AG10803 (cell line): Measurements from ENCODE around the gene GPATCH4.
"Not testable (repeated sequence)": the region's sequence is repeated elsewhere in the genome, so short reads cannot be mapped to it uniquely, and the experiment has no call there.

Experiments used
- DNase-seq: peaks from one replicate; pipeline ENCODE4 v3.0.0; 2010; ENCODE audit warnings: low read depth
- H3K4me3 ChIP-seq: 2 replicates; pipeline ENCODE4 v1.5.1; 2011; ENCODE audit warnings: mild to moderate bottlenecking, low read length, control low read depth
- TF ChIP-seq, protein P1 (sequence below): conservative IDR thresholded peaks from 2 replicates; pipeline ENCODE4 v1.5.1; 2011; ENCODE audit warnings: mild to moderate bottlenecking, low read length, control low read depth, inconsistent platforms

The GPATCH4 gene

DNA sequence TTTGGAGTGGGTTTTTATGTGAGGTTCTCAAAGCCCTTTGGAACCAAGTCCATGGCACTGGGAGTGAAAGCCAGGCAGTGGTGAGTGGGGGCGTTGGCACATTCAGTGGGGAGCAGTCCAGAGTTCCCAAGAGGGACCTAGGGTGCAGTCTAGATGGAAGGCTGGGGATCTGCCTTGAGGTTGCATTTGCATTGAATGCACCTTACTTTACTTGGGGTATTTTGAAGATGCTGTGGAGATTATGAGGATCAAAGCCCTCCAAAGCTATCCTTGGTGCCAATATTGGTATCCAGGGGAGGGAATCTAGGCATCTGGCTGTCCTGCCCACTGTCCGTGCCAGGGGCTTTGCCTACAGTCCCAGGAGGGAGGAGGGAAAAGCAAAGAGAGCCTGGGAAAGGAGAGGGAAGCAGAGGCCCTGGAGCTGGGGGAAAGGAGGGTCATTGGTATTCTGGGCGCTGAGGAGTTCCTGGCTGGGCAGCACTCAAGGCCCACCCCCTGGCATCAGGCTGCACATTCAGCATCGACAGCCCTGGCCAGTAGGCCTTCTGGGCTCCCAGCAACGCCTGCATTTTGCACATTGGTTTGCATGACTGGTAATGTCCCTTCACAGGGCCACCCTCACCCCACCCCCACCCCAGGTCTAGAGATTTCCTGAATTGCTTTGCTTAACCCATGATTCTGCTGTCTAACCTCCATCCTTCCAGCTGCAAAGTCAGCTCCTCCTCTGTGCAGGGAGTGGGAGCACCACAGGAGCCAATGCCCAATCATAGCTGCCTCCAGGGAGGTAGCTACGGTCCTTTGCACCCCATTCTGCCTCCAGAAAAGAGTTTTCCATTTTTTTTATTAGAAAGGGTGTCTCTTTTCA, 39.8 kb upstream of the GPATCH4 start:
- DNase-seq: no peak
- TF ChIP-seq, protein P1, sequence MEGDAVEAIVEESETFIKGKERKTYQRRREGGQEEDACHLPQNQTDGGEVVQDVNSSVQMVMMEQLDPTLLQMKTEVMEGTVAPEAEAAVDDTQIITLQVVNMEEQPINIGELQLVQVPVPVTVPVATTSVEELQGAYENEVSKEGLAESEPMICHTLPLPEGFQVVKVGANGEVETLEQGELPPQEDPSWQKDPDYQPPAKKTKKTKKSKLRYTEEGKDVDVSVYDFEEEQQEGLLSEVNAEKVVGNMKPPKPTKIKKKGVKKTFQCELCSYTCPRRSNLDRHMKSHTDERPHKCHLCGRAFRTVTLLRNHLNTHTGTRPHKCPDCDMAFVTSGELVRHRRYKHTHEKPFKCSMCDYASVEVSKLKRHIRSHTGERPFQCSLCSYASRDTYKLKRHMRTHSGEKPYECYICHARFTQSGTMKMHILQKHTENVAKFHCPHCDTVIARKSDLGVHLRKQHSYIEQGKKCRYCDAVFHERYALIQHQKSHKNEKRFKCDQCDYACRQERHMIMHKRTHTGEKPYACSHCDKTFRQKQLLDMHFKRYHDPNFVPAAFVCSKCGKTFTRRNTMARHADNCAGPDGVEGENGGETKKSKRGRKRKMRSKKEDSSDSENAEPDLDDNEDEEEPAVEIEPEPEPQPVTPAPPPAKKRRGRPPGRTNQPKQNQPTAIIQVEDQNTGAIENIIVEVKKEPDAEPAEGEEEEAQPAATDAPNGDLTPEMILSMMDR: no peak
- H3K4me3 ChIP-seq: no peak overlapping the region

DNA sequence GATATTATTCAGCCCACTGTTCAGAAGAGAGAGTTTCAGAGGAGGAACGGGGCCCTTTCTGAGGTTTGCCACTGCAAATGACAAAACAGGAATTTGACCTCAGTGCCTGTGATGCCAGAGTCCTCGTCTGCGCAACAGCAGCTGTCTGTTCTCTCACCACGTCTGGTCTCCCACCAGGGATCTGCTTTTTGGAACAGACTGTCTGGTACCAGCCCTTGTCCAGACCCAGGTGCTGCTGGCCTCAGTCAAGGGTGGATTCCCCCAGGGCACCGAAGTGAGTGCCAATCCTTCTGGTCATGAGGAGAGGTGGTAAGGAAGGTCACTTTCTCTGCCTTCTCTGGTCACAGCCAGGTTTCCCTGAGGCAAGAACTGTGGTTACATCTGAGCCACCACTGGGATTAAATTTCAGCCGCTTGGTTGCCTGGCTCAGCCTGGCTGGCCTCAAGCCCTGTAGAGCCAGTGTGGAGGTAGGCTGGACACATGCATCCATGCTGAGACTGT, 38.4 kb upstream of the GPATCH4 start:
- no peak overlapping the region for H3K4me3 ChIP-seq
- no peak for DNase-seq

DNA sequence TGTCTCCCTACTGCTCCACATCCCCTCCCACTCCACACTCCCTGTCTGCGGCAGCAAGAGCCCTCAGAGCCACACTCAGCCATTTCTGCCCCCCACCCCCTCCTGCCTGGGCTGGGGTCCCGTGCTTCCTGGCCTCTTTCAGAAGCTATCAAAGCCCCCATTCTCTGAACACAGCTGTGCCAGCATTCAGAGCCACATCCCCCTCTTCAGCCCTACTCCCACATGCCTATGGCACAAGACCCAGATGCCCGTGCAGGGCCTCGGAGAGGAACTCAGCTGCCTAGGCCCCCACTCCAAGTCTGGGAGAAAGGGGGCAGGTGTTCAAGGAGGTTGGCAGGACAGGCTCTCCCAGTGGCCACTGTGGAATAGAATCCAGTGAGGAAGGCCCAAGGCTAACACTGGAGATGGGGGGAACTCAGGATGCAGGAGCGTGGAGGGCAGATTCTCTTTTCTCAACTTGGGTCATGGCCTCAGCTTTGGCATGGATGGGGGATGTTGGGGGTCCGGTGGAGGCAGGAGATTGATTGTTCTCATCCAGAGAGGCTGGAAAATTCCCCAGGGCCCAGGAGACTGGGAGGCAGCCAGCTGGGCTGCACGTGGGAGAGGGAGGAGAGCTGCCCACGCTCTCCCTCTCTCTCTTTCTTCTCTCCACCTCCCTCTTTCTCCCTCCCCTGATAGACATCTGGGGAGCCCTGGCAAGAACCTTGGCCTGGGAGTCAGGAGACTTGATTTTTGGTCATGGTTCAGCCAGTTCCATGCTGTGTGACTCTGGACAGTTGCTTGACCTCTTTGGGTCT, 37.1 kb upstream of the GPATCH4 start:
- TF ChIP-seq, protein P1: no peak
- H3K4me3 ChIP-seq: no peak overlapping the region
- no peak for DNase-seq

More for the DNA sequence above, 38.4 kb upstream of the GPATCH4 start:
- TF ChIP-seq, protein P1: no peak

DNA sequence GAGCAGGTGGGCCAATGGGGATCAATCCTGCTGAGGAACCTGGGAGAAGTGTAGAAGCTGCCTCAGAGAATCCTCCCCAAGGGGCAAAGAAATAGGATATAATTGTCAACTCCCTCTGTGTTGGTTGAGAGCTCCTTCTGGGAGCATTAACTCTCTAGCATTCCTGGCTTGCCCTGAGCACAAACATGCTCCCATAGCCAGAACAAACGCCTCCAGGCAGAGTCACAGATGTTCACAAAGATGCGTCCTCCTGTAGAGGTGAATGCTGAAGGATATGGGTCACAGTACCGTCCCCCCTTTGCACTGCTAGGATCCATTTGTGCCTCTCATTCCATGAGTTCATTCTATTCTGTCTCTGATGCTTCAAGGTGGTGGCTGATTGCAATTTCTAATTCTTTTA, 31.1 kb upstream of the GPATCH4 start:
- no peak overlapping the region for H3K4me3 ChIP-seq
- TF ChIP-seq, protein P1: no peak
- no peak for DNase-seq

DNA sequence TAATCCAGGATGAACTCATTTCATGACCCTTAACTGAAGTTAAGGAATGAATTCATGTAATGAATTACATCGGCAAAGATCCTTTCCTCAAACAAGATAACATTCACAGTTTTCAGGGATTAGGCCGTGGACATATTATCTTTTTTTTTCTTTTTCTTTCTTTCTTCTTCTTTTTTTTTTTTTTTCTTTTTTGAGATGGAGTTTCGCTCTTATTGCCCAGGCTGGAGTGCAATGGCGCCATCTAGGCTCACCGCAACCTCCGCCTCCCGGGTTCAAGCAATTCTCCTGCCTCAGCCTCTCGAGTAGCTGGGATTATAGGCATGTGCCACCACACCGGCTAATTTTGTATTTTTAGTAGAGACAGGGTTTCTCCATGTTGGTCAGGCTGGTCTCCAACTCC, 29.9 kb upstream of the GPATCH4 start:
- not testable (repeated sequence) for H3K4me3 ChIP-seq, DNase-seq

DNA sequence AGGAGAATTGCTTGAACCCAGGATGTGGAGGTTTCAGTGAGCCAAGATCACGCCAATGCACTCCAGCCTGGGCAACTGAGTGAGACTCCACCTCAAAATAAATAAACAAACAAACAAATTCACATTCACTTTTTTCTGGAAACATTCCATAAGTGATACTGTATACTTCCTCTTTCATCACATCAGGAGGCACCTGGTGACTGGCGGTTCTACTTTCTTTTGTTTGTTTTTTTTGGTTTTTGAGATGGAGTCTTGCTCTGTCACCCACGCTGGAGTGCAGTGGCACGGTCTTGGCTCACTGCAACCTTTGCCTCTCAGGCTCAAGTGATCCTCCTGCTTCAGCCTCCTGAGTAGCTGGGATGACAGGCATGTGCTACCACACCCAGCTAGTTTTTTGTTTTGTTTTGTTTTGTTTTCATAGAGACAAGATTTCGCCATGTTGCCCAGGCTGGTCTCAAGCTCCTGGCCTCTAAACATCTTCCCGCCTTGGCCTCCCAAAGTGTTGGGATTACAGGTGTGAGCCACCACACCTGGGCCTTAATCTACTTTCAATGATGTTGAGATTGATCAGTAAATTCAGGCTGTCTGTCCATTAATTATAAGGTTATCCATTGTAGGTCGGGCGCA, 28.7 kb upstream of the GPATCH4 start:
- H3K4me3 ChIP-seq: no peak overlapping the region
- DNase-seq: no peak
- TF ChIP-seq, protein P1: no peak

DNA sequence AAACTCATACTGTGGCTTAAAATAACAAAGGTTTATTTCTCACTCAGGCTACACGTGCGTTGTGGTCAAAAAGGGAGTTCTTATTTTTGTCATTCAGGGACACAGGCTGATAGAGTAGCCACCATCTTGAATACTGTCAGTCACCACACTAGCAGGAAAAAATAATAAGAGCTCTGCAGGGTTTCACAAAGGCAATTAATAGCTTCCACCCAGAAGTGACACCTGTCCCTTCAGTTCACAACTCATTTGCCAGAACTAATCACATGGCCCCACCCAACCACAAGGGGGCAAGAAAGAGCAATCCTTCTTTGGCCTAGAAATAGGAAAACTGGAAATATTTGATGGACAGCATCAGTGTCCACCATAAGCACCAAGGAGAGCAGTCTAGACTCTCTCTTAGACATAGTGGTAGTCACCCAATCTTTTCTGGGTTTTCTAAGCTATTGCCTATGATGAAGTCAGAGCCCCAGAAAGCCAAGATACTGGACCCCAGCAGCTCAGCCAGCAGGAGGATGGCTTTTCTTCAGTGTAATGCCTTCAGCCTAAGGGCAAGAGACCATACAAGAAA, 26.1 kb upstream of the GPATCH4 start:
- DNase-seq: peak; percentile 27
- TF ChIP-seq, protein P1: peak; percentile 67
- H3K4me3 ChIP-seq: no peak overlapping the region
